ENCODE results near the gene PNPLA5.

The PNPLA5 gene

GRCh38 chr22:43901976-43902643 lies 10.3 kb upstream of the PNPLA5 start:
- DNase-seq = no peak

- DNase-seq = no peak
Observed at GRCh38 chr22:43900206-43900605, 8.4 kb upstream of the PNPLA5 start.

- DNase-seq = no peak
Observed at GRCh38 chr22:43897751-43898261, 6.0 kb upstream of the PNPLA5 start.

- DNase-seq = no peak
Observed at GRCh38 chr22:43895986-43896645, 4.3 kb upstream of the PNPLA5 start.

GRCh38 chr22:43894122-43894521 lies 2.3 kb upstream of the PNPLA5 start:
- no peak for DNase-seq

- DNase-seq = no peak
Observed at GRCh38 chr22:43893266-43893665, 1.5 kb upstream of the PNPLA5 start.

GRCh38 chr22:43892183-43892894 lies 526 bp upstream of the PNPLA5 start:
- DNase-seq = no peak

- no peak for DNase-seq
Observed at GRCh38 chr22:43890901-43891331, 897 bp downstream of the PNPLA5 start.

- no peak for DNase-seq
Observed at GRCh38 chr22:43889860-43890253, 2.0 kb downstream of the PNPLA5 start.

- DNase-seq = no peak
Observed at GRCh38 chr22:43889201-43889859, 2.5 kb downstream of the PNPLA5 start.

- no peak for DNase-seq
Observed at GRCh38 chr22:43888740-43889139, 3.1 kb downstream of the PNPLA5 start.

- DNase-seq = no peak
Observed at GRCh38 chr22:43887391-43887790, 4.4 kb downstream of the PNPLA5 start.

GRCh38 chr22:43886231-43886630 lies 5.6 kb downstream of the PNPLA5 start:
- DNase-seq = no peak

- DNase-seq = no peak
Observed at GRCh38 chr22:43885786-43886185, 6.0 kb downstream of the PNPLA5 start.

- DNase-seq = no peak
Observed at GRCh38 chr22:43885319-43885671, 6.5 kb downstream of the PNPLA5 start.

GRCh38 chr22:43884600-43885318 lies 7.1 kb downstream of the PNPLA5 start:
- DNase-seq = peak; percentile 45

- DNase-seq = no peak
Observed at GRCh38 chr22:43883719-43884415, 7.9 kb downstream of the PNPLA5 start.

- DNase-seq = no peak
Observed at GRCh38 chr22:43883012-43883661, 8.7 kb downstream of the PNPLA5 start.

GRCh38 chr22:43882122-43882767 lies 9.6 kb downstream of the PNPLA5 start:
- DNase-seq = no peak

GRCh38 chr22:43881091-43882061 lies 10.4 kb downstream of the PNPLA5 start:
- DNase-seq = no peak
